MM.1S (cell line): ENCODE results near the gene BICDL1.

ENCODE experiments used
- CTCF ChIP-seq: fragments of 300-600 bp; sonication (generic); IDR thresholded peaks from 2 replicates; pipeline ENCODE4 v1.5.1; 2016; ENCODE audit warnings: antibody characterized with exemption, low read length, mixed read lengths
- EZH2phosphoT487 ChIP-seq: fragments of 300-600 bp; sonication (generic); IDR thresholded peaks from 2 replicates; pipeline ENCODE4 v1.6.1; 2018; ENCODE audit warnings: antibody characterized with exemption, low read length

- no peak for TF ChIP-seq CTCF
- no peak for TF ChIP-seq EZH2phosphoT487
These were observed 106.3 kb downstream of the BICDL1 start for GRCh38 chr12:120095331-120095730.
